DOHH2 (cell line): ENCODE measurements around the gene ABHD17C.

ENCODE experiments used
- EZH2phosphoT487 ChIP-seq: fragments of 200-600 bp; sonication (generic); IDR thresholded peaks from 2 replicates; pipeline ENCODE4 v1.6.1; 2017; ENCODE audit warnings: borderline replicate concordance, mild to moderate bottlenecking, antibody characterized with exemption, low read length, moderate library complexity, mixed read lengths
- TF ChIP-seq, protein P1 (sequence below): fragments of 200-600 bp; sonication (generic); IDR thresholded peaks from one replicate; pipeline ENCODE4 v1.5.1; 2014; ENCODE audit warnings: antibody characterized with exemption, mild to moderate bottlenecking, low read depth, low read length; ENCODE audit not compliant: poor library complexity, severe bottlenecking

DNA sequence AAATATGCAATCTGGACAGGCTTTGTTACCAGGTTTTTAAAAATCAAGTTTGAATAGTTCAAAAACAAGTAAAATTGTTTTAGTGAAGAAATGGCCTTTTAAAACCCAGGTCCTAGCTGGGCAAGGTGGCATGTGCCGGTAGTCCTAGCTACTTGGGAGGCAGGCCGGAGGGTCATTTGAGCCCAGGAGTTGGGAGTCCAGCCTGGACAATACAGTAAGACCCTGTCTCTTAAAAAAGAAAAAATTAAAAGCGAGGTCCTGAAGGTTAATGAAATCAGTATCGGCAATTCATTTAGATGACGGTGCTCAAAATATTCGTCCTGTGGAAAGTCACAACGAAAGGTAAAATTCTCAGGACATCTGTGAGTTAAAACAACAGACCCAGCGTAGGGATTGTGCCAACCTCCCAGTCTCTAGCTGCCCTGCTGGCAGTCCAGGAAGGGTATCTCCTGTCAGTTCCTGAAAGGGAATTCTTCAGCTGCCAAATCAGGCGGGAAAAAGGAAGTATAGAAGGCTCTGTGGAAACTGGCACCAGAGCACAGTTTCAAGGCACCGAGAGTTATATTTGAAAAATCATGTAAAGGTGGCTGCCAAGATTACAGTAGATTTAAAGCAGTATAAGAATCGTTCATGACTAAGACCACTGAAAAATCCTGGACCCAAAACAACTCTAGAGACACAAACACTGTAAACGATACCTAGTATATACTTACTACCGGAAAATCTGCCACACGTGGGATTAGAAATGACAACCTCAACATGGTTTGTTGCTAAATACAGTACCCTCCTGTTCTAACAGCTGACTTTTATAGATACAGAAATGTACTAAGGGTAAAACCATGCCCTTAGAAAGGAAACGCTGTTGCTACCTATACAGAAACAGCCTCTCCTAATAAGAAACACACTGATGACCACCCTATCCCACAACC, 1.2 kb upstream of the ABHD17C start:
- TF ChIP-seq, protein P1, sequence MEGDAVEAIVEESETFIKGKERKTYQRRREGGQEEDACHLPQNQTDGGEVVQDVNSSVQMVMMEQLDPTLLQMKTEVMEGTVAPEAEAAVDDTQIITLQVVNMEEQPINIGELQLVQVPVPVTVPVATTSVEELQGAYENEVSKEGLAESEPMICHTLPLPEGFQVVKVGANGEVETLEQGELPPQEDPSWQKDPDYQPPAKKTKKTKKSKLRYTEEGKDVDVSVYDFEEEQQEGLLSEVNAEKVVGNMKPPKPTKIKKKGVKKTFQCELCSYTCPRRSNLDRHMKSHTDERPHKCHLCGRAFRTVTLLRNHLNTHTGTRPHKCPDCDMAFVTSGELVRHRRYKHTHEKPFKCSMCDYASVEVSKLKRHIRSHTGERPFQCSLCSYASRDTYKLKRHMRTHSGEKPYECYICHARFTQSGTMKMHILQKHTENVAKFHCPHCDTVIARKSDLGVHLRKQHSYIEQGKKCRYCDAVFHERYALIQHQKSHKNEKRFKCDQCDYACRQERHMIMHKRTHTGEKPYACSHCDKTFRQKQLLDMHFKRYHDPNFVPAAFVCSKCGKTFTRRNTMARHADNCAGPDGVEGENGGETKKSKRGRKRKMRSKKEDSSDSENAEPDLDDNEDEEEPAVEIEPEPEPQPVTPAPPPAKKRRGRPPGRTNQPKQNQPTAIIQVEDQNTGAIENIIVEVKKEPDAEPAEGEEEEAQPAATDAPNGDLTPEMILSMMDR = no peak
- TF ChIP-seq EZH2phosphoT487 = no peak
